AG09319 (cell line): Measurements from ENCODE around the gene MAD1L1.

Source experiments
- DNase-seq: peaks from one replicate; pipeline ENCODE4 v3.0.0-alpha.2; 2010; ENCODE audit warnings: low read depth; ENCODE audit errors: extremely low read depth
- TF ChIP-seq, protein P1 (sequence below): IDR thresholded peaks from 2 replicates; pipeline ENCODE4 v1.5.1; 2011; ENCODE audit warnings: low read depth, mild to moderate bottlenecking, inconsistent platforms, low read length, moderate library complexity

Gene MAD1L1

DNA sequence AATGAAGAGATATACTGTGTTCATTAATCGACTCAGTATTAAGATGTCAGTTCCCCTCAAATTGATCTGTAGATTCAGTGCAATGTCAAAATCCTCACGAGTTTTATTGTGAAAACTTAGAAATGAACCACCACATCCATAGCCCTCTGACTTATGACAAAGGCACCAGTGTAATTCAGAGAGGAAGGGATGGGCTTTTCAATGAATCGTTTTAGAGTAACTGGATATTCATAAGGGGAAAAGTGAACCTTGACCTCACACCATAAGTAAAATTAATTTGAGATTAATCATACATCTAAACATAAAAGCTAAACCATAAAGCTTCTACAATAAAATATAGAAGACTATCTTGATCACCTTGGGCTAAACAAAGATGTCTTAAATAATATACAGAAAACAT lies 434.6 kb downstream of the MAD1L1 start:
- TF ChIP-seq, protein P1, sequence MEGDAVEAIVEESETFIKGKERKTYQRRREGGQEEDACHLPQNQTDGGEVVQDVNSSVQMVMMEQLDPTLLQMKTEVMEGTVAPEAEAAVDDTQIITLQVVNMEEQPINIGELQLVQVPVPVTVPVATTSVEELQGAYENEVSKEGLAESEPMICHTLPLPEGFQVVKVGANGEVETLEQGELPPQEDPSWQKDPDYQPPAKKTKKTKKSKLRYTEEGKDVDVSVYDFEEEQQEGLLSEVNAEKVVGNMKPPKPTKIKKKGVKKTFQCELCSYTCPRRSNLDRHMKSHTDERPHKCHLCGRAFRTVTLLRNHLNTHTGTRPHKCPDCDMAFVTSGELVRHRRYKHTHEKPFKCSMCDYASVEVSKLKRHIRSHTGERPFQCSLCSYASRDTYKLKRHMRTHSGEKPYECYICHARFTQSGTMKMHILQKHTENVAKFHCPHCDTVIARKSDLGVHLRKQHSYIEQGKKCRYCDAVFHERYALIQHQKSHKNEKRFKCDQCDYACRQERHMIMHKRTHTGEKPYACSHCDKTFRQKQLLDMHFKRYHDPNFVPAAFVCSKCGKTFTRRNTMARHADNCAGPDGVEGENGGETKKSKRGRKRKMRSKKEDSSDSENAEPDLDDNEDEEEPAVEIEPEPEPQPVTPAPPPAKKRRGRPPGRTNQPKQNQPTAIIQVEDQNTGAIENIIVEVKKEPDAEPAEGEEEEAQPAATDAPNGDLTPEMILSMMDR, result no peak
- no peak for DNase-seq

DNA sequence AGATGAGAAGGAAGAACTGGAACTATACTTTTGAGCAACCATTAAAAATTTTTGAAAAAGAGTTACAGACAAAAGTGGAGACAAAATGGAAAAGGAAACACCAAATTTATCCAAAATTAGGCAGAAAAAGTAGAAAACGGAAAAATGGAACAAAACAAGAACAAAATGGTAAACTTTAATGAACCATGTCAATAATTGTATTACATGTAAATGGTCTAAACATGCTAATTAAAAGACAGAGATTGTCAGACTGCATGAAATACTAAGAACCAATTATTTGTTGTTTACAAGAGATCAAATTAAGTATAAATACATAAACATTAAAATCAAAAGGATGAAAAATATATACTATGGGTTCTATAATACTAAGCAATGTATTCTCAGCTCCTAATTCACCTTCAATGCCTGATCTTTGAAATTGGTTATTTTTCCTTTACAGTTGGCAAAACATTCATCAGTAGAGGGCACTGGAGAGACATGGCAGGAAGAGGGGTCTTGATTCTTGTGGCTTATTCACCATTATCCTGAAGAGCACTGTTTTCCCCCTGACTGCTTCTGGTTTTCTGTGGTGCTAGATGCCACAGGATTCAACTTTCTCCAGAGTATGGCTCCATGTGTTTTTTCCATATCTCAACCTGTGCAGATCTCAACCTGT lies 437.7 kb downstream of the MAD1L1 start:
- TF ChIP-seq, protein P1, result no peak; the same call in none of the 2 replicates
- no peak for DNase-seq

- DNase-seq, result no peak
- TF ChIP-seq, protein P1, result no peak
Observed at GRCh38 chr7:1787681-1788235, 445.0 kb downstream of the MAD1L1 start.

- TF ChIP-seq, protein P1, result no peak
- no peak for DNase-seq
Observed at GRCh38 chr7:1787241-1787640, 445.5 kb downstream of the MAD1L1 start.

GRCh38 chr7:1785839-1786238 lies 446.9 kb downstream of the MAD1L1 start:
- TF ChIP-seq, protein P1, result no peak
- DNase-seq, result no peak

DNA sequence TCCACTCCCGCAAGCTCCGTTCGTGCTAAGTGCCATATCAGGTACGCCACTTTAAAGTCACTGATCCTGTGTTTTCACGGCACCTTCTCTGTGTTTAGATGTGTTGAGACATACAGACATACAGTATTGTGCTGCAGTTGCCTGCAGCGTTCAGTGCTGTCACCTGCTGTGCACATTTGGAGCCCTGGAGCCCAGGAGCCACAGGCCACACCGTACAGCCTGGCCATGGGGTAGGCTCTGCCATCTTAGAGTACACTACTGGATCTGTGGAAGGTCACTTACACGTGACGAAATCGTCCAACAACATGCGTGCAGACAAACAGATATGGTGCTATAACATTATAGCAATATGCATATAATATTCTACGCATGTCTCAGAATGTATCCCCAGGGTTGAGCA lies 451.4 kb downstream of the MAD1L1 start:
- DNase-seq, result no peak
- TF ChIP-seq, protein P1, result no peak

GRCh38 chr7:1779445-1779844 lies 453.3 kb downstream of the MAD1L1 start:
- DNase-seq, result no peak
- TF ChIP-seq, protein P1, result no peak
